ENCODE data around the gene WDR89. TPM values are rescaled to one million over a fixed set of nuclear protein-coding genes. Genes with fewer than 3 reads are reported as not detected.

The WDR89 gene
- total RNA-seq, 1 donor: 10.5 TPM

- Histone ChIP-seq H3K79me2 (ENCODE audit: insufficient read depth, low read length) (no peaks in the 10 kb centered on the region), H3K4me3 (ENCODE audit: insufficient read depth, low read length) (no peak overlapping the region), H2AFZ (ENCODE audit: low read length) (no peak overlapping the region), H3K9me3 (ENCODE audit: low read depth, low read length) (no peaks in the 10 kb centered on the region), H3K27me3 (ENCODE audit: insufficient read depth, low read length) (peaks cover 4% of the 10 kb centered on the region), H3K27ac (ENCODE audit: low read depth, low read length) (no peak overlapping the region), H3K36me3 (ENCODE audit: insufficient read depth, low read length) (no peaks in the 10 kb centered on the region), H3K4me2 (ENCODE audit: insufficient read depth, low read length) (no peak overlapping the region), H4K20me1 (ENCODE audit: insufficient read depth, low read length) (no peaks in the 10 kb centered on the region), H3K4me1 (ENCODE audit: insufficient read depth, low read length) (peaks cover 2% of the 10 kb centered on the region)
- no peak for DNase-seq (ENCODE audit: insufficient read length, low spot score, missing footprints)
- no peak for TF ChIP-seq CTCF (IDR thresholded peaks at IDR 0.05; ENCODE audit: extremely low read depth, low read depth, low read length)
These were observed 79.3 kb downstream of the WDR89 start for GRCh38 chr14:63562405-63562804.

- no peak for DNase-seq (ENCODE audit: insufficient read length, low spot score, missing footprints)
- peaks cover 4% of the 10 kb centered on the region for H3K4me1 ChIP-seq (ENCODE audit: insufficient read depth, low read length)
- H3K4me2 ChIP-seq (ENCODE audit: insufficient read depth, low read length): no peak overlapping the region
- no peak overlapping the region for H3K4me3 ChIP-seq (ENCODE audit: insufficient read depth, low read length)
- H3K9me3 ChIP-seq (ENCODE audit: low read depth, low read length): no peaks in the 10 kb centered on the region
- TF ChIP-seq CTCF (IDR thresholded peaks at IDR 0.05; ENCODE audit: extremely low read depth, low read depth, low read length): no peak
- H2AFZ ChIP-seq (ENCODE audit: low read length): no peak overlapping the region
- H3K27me3 ChIP-seq (ENCODE audit: insufficient read depth, low read length): no peaks in the 10 kb centered on the region
- no peaks in the 10 kb centered on the region for H4K20me1 ChIP-seq (ENCODE audit: insufficient read depth, low read length)
- no peak overlapping the region for H3K27ac ChIP-seq (ENCODE audit: low read depth, low read length)
- H3K36me3 ChIP-seq (ENCODE audit: insufficient read depth, low read length): no peaks in the 10 kb centered on the region
- H3K79me2 ChIP-seq (ENCODE audit: insufficient read depth, low read length): no peaks in the 10 kb centered on the region
These were observed 86.1 kb downstream of the WDR89 start for GRCh38 chr14:63555572-63555971.

GRCh38 chr14:63551332-63551731 is 90.3 kb downstream of the WDR89 start:
- H3K4me2 ChIP-seq (ENCODE audit: insufficient read depth, low read length): peak overlapping the region; percentile 39
- H3K9me3 ChIP-seq (ENCODE audit: low read depth, low read length): no peaks in the 10 kb centered on the region
- H3K36me3 ChIP-seq (ENCODE audit: insufficient read depth, low read length): no peaks in the 10 kb centered on the region
- no peak overlapping the region for H2AFZ ChIP-seq (ENCODE audit: low read length)
- no peak for TF ChIP-seq CTCF (IDR thresholded peaks at IDR 0.05; ENCODE audit: extremely low read depth, low read depth, low read length)
- peaks cover 4% of the 10 kb centered on the region for H3K4me1 ChIP-seq (ENCODE audit: insufficient read depth, low read length)
- H4K20me1 ChIP-seq (ENCODE audit: insufficient read depth, low read length): no peaks in the 10 kb centered on the region
- DNase-seq (ENCODE audit: insufficient read length, low spot score, missing footprints): peak; percentile 96
- no peaks in the 10 kb centered on the region for H3K27me3 ChIP-seq (ENCODE audit: insufficient read depth, low read length)
- no peaks in the 10 kb centered on the region for H3K79me2 ChIP-seq (ENCODE audit: insufficient read depth, low read length)
- no peak overlapping the region for H3K4me3 ChIP-seq (ENCODE audit: insufficient read depth, low read length)
- H3K27ac ChIP-seq (ENCODE audit: low read depth, low read length): no peak overlapping the region

- H3K4me2 ChIP-seq (ENCODE audit: insufficient read depth, low read length): no peak overlapping the region
- no peaks in the 10 kb centered on the region for H3K36me3 ChIP-seq (ENCODE audit: insufficient read depth, low read length)
- H3K27ac ChIP-seq (ENCODE audit: low read depth, low read length): no peak overlapping the region
- no peak overlapping the region for H3K4me3 ChIP-seq (ENCODE audit: insufficient read depth, low read length)
- no peak for TF ChIP-seq CTCF (IDR thresholded peaks at IDR 0.05; ENCODE audit: extremely low read depth, low read depth, low read length)
- H3K27me3 ChIP-seq (ENCODE audit: insufficient read depth, low read length): no peaks in the 10 kb centered on the region
- H3K9me3 ChIP-seq (ENCODE audit: low read depth, low read length): no peaks in the 10 kb centered on the region
- H2AFZ ChIP-seq (ENCODE audit: low read length): no peak overlapping the region
- H4K20me1 ChIP-seq (ENCODE audit: insufficient read depth, low read length): no peaks in the 10 kb centered on the region
- DNase-seq (ENCODE audit: insufficient read length, low spot score, missing footprints): no peak
- H3K79me2 ChIP-seq (ENCODE audit: insufficient read depth, low read length): peaks cover under 1% of the 10 kb centered on the region
- H3K4me1 ChIP-seq (ENCODE audit: insufficient read depth, low read length): peaks cover 7% of the 10 kb centered on the region
These were observed 93.8 kb downstream of the WDR89 start for GRCh38 chr14:63547798-63548335.

Small RNAs within 50 kb of the gene (small RNA-seq; reads per million reads assigned to genes)
- gene RF00012 (not detected), gene RF00019 (not detected), gene RNU6-1162P (not detected), gene RNU6-597P (not detected)

Other genes starting within 250 kb of the WDR89 start
- 25.6 and 29.3 TPM in 2 replicates for gene PPP2R5E, start 98.5 kb downstream of the WDR89 start, total RNA-seq
- gene SGPP1, start 86.2 kb upstream of the WDR89 start, total RNA-seq: 38.0 TPM in 2 replicates
- gene SYNE2, start 211.1 kb upstream of the WDR89 start, total RNA-seq: 8.0 and 10.1 TPM in 2 replicates